K562 (cell line): Measurements from ENCODE around the gene SH3BGRL2. TPM values are rescaled to one million over a fixed set of nuclear protein-coding genes. Genes with fewer than 3 reads are reported as not detected.

Experiments
- CHD1 ChIP-seq: fragments of 200-600 bp; sonication (generic); IDR thresholded peaks from one replicate; pipeline ENCODE4 v1.6.1; 2012; ENCODE audit warnings: mild to moderate bottlenecking, moderate library complexity, low read length, inconsistent platforms
- DACH1 ChIP-seq: fragments of 450-650 bp; IDR thresholded peaks from 2 replicates; pipeline ENCODE4 v1.6.1; 2018; ENCODE audit not compliant: partially characterized antibody
- FOXA1 ChIP-seq: fragments of 450-650 bp; IDR thresholded peaks from 2 replicates; pipeline ENCODE4 v1.6.1; 2016; ENCODE audit warnings: mild to moderate bottlenecking, borderline replicate concordance
- HDAC6 ChIP-seq: IDR thresholded peaks from 2 replicates; pipeline ENCODE4 v1.6.1; 2012; ENCODE audit warnings: low read depth, mild to moderate bottlenecking, control low read depth, inconsistent platforms, low read length, moderate library complexity
- HMGXB4 ChIP-seq: sonication (generic); formaldehyde crosslinking; IDR thresholded peaks from 2 replicates; pipeline ENCODE4 v1.8.1; 2023; ENCODE audit warnings: mild to moderate bottlenecking, missing genetic modification reagents
- JUN ChIP-seq, 2 experiments: sonication (generic) in 1 of 2; formaldehyde crosslinking in 1 of 2; IDR thresholded peaks; 2 replicates each; pipeline versions ENCODE4 v1.6.1 to v1.8.0; 2012 to 2022; ENCODE audit warnings: borderline replicate concordance in 2 of 2, mild to moderate bottlenecking in 2 of 2, improper control_type of control experiment in 1 of 2, low read depth in 1 of 2, low read length in 1 of 2, missing genetic modification reagents in 1 of 2
- MAFG ChIP-seq: fragments of 450-650 bp; conservative IDR thresholded peaks from 2 replicates; pipeline ENCODE4 v1.6.1; 2016; ENCODE audit warnings: missing genetic modification characterization, missing compliant biosample characterization
- MCM7 ChIP-seq, 2 experiments: fragments of 450-650 bp; IDR thresholded peaks; 2 replicates each; pipeline ENCODE4 v1.6.1; 2016 to 2018
- NFATC3 ChIP-seq: fragments of 450-650 bp; IDR thresholded peaks from 2 replicates; pipeline ENCODE4 v1.6.1; 2017; ENCODE audit warnings: mild to moderate bottlenecking
- NFIC ChIP-seq: fragments of 450-650 bp; IDR thresholded peaks from 2 replicates; pipeline ENCODE4 v1.6.1; 2017; ENCODE audit warnings: mild to moderate bottlenecking, inconsistent platforms
- NFRKB ChIP-seq: fragments of 450-650 bp; IDR thresholded peaks from 2 replicates; pipeline ENCODE4 v1.6.1; 2016; ENCODE audit warnings: low read depth
- RB1 ChIP-seq: fragments of 450-650 bp; IDR thresholded peaks from 2 replicates; pipeline ENCODE4 v1.6.1; 2017; ENCODE audit warnings: low read depth, mild to moderate bottlenecking
- SMAD2 ChIP-seq: fragments of 150-350 bp; IDR thresholded peaks from 2 replicates; pipeline ENCODE4 v1.6.1; 2014; ENCODE audit warnings: low read depth, mild to moderate bottlenecking, low read length
- SMARCC2 ChIP-seq: fragments of 450-650 bp; IDR thresholded peaks from 2 replicates; pipeline ENCODE4 v1.6.1; 2017; ENCODE audit warnings: antibody characterized with exemption, moderate library complexity, mild to moderate bottlenecking, low read depth
- SMARCE1 ChIP-seq: fragments of 450-650 bp; IDR thresholded peaks from 2 replicates; pipeline ENCODE4 v1.7.1; 2016; ENCODE audit warnings: mild to moderate bottlenecking
- SOX6 ChIP-seq: fragments of 450-650 bp; IDR thresholded peaks from 2 replicates; pipeline ENCODE4 v1.6.1; 2014; ENCODE audit warnings: mild to moderate bottlenecking
- SRSF3 ChIP-seq: fragments of 200-400 bp; formaldehyde crosslinking; IDR thresholded peaks from 2 replicates; pipeline ENCODE4 v1.6.1; 2016; ENCODE audit warnings: mild to moderate bottlenecking, low read length, moderate library complexity; ENCODE audit not compliant: insufficient read depth
- TCFL5 ChIP-seq: fragments of 250-450 bp; sonication (Bioruptor Pico); conservative IDR thresholded peaks from 2 replicates; pipeline ENCODE4 v1.6.1; 2021; ENCODE audit warnings: mild to moderate bottlenecking, moderate library complexity, matching md5 sums
- TEAD2 ChIP-seq: fragments of 450-650 bp; IDR thresholded peaks from 2 replicates; pipeline ENCODE4 v1.6.1; 2016; ENCODE audit warnings: missing genetic modification characterization, control low read depth, missing compliant biosample characterization
- ZBTB9 ChIP-seq: fragments of 450-650 bp; formaldehyde crosslinking; IDR thresholded peaks from 2 replicates; pipeline ENCODE4 v1.4.0; 2020; ENCODE audit warnings: mild to moderate bottlenecking, moderate library complexity
- ZEB2 ChIP-seq: fragments of 450-650 bp; IDR thresholded peaks from 2 replicates; pipeline ENCODE4 v1.6.1; 2016
- ZFP1 ChIP-seq: fragments of 450-650 bp; formaldehyde crosslinking; IDR thresholded peaks from 2 replicates; pipeline ENCODE4 v1.4.0; 2020; ENCODE audit warnings: mild to moderate bottlenecking, mixed read lengths
- ZNF146 ChIP-seq: IDR thresholded peaks from one replicate; pipeline ENCODE4 v1.6.1; 2018; ENCODE audit warnings: missing compliant biosample characterization; ENCODE audit not compliant: unreplicated experiment
- ZNF239 ChIP-seq: fragments of 250-450 bp; sonication (Bioruptor Pico); IDR thresholded peaks from 2 replicates; pipeline ENCODE4 v1.4.0; 2020; ENCODE audit warnings: mild to moderate bottlenecking
- ZNF655 ChIP-seq: fragments of 250-450 bp; sonication (Bioruptor Pico); IDR thresholded peaks from 2 replicates; pipeline ENCODE4 v1.5.0; 2021
- ZNF699 ChIP-seq: fragments of 250-450 bp; sonication (Bioruptor Pico); IDR thresholded peaks from 2 replicates; pipeline ENCODE4 v1.8.0; 2021; ENCODE audit warnings: mild to moderate bottlenecking, moderate library complexity; ENCODE audit not compliant: insufficient replicate concordance
- polyA plus RNA-seq, 8 experiments: library from polyadenylated mRNA; depleted of rRNA in 4 of 8; stranded (reverse) in 5 of 8; unstranded in 3 of 8; fragments of >200 nt; fragmentation: Nextera tagmentation in 2 of 8; fragmentation: Illumina TruSeq in 1 of 8; extraction: Ambion mirVana in 2 of 8; extraction: Trizol in 1 of 8; gene quantifications; 2 replicates each; pipeline versions ENCODE4 v1.2.1 to v1.2.3, GENCODE V29; 2011 to 2014; ENCODE audit warnings: inconsistent platforms in 1 of 8, missing spikeins in 1 of 8
- total RNA-seq, 7 experiments: library from RNA; depleted of rRNA in 6 of 7; stranded (reverse); fragments of >200 nt in 6 of 7; fragmentation: Illumina TruSeq in 2 of 7; extraction: Trizol in 2 of 7; gene quantifications; 2 replicates each; pipeline versions ENCODE4 v1.2.1 to v1.2.3, GENCODE V29; 2011 to 2021; ENCODE audit warnings: low replicate concordance in 1 of 7
- TF ChIP-seq, protein P1 (sequence below): fragments of 450-650 bp; IDR thresholded peaks from 2 replicates; pipeline ENCODE4 v1.6.1; 2018; ENCODE audit warnings: mild to moderate bottlenecking, low read depth; ENCODE audit not compliant: partially characterized antibody

The SH3BGRL2 gene
- total and polyA plus RNA-seq, 9 of the 15 experiments (the other 6 are each of a cell fraction or from before 2014, with no cell fraction given) = 4.4 to 12.1 (median 7.3) TPM

DNA sequence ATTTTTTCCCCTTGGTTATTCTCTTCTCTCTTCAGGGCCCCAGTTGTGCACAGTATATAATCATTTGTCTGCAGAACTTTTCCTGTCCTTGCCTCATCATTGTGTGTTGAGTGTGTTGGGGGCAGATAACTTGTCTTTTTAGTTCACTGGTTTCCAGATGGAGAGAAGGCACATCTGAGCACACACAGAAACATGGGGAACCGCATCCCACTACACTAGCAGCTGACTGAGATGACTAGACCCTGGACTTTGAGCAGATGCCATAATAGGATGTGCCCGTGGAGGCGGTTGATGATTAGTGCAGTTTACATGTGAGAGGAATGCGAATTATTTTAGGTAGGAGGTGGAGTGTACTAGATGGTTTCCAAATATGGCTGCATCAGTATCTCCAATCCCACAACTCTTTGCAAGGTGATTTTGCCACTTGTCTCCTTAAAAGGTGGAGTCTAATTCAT, 26.5 kb upstream of the SH3BGRL2 start (continued):
- TF ChIP-seq, protein P1, sequence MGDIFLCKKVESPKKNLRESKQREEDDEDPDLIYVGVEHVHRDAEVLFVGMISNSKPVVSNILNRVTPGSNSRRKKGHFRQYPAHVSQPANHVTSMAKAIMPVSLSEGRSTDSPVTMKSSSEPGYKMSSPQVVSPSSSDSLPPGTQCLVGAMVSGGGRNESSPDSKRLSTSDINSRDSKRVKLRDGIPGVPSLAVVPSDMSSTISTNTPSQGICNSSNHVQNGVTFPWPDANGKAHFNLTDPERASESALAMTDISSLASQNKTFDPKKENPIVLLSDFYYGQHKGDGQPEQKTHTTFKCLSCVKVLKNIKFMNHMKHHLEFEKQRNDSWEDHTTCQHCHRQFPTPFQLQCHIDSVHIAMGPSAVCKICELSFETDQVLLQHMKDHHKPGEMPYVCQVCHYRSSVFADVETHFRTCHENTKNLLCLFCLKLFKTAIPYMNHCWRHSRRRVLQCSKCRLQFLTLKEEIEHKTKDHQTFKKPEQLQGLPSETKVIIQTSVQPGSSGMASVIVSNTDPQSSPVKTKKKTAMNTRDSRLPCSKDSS = no peak
- no peak for TF ChIP-seq ZBTB9 (CRISPR knock-in tag)
- TF ChIP-seq ZNF655 (CRISPR knock-in tag) = no peak
- TF ChIP-seq DACH1 = peak; percentile 47
- peak; percentile 88 for TF ChIP-seq SOX6
- no peak for TF ChIP-seq RB1
- no peak for TF ChIP-seq ZNF699 (CRISPR knock-in tag)
- TF ChIP-seq ZNF146 (CRISPR knock-in tag) = no peak
- peak; percentile 67; the same call in 1 of the 2 replicates for TF ChIP-seq SMARCC2
- TF ChIP-seq NFATC3 = no peak
- no peak for TF ChIP-seq SMAD2
- TF ChIP-seq ZNF239 = peak; percentile 38; the same call in 1 of the 2 replicates
- no peak for TF ChIP-seq MCM7 (IDR thresholded peaks at IDR 0.05)
- TF ChIP-seq SRSF3 = no peak
- no peak for TF ChIP-seq HDAC6
- TF ChIP-seq NFIC = peak; percentile 88
- no peak for TF ChIP-seq JUN (IDR thresholded peaks at IDR 0.05; ENCODE audit: borderline replicate concordance, low read depth, low read length)
- TF ChIP-seq JUN (CRISPR knock-in tag; IDR thresholded peaks at IDR 0.05; ENCODE audit: borderline replicate concordance) = no peak
- no peak for TF ChIP-seq ZFP1 (CRISPR knock-in tag)
- no peak for TF ChIP-seq CHD1
- peak; percentile 79 for TF ChIP-seq SMARCE1
- no peak for TF ChIP-seq TCFL5 (CRISPR knock-in tag)
- TF ChIP-seq ZEB2 = no peak
- peak; percentile 60 for TF ChIP-seq MAFG
- TF ChIP-seq HMGXB4 (CRISPR knock-in tag) = no peak
- TF ChIP-seq FOXA1 = no peak; the same call in 1 of the 2 replicates
- TF ChIP-seq TEAD2 = no peak
- TF ChIP-seq NFRKB = 0 out of 2 replicates have a peak, but pooled peaks have one; percentile 36
